Stimulated activated naive CD8-positive, alpha-beta T cell treated with anti-CD3 and anti-CD28 coated beads, Interleukin-15, amount 100 ng/mL, for 72 hours (primary cell): ENCODE measurements around the gene DAP.

ENCODE experiments used
- ATAC-seq: fragments of 150-1000 bp; cut with Tn5 transposase; 2 replicates; pipeline ENCODE4 v1.10.0; 2021; ENCODE audit warnings: mild to moderate bottlenecking, moderate library complexity
- DNase-seq, 2 donors: peaks; one replicate each; pipeline ENCODE4 v3.0.0; 2021 to 2022
- H3K27ac Mint-ChIP-seq, 2 donors: one replicate each; pipeline ENCODE4 v1.8.0; 2022; ENCODE audit warnings: mild to moderate bottlenecking in 2 of 2, mixed read lengths in 2 of 2, moderate library complexity in 2 of 2
- H3K27me3 Mint-ChIP-seq: one replicate; pipeline ENCODE4 v1.8.0; 2022; ENCODE audit warnings: mixed read lengths
- H3K4me1 Mint-ChIP-seq: one replicate; pipeline ENCODE4 v1.8.0; 2022; ENCODE audit warnings: mild to moderate bottlenecking, mixed read lengths
- H3K4me3 Mint-ChIP-seq, 2 donors: one replicate each; pipeline ENCODE4 v1.8.0; 2022; ENCODE audit warnings: mild to moderate bottlenecking in 2 of 2, mixed read lengths in 2 of 2, moderate library complexity in 1 of 2
- H3K9me3 Mint-ChIP-seq, 2 donors: one replicate each; pipeline ENCODE4 v1.8.0; 2022; ENCODE audit warnings: mixed read lengths in 2 of 2

DAP gene

DNA sequence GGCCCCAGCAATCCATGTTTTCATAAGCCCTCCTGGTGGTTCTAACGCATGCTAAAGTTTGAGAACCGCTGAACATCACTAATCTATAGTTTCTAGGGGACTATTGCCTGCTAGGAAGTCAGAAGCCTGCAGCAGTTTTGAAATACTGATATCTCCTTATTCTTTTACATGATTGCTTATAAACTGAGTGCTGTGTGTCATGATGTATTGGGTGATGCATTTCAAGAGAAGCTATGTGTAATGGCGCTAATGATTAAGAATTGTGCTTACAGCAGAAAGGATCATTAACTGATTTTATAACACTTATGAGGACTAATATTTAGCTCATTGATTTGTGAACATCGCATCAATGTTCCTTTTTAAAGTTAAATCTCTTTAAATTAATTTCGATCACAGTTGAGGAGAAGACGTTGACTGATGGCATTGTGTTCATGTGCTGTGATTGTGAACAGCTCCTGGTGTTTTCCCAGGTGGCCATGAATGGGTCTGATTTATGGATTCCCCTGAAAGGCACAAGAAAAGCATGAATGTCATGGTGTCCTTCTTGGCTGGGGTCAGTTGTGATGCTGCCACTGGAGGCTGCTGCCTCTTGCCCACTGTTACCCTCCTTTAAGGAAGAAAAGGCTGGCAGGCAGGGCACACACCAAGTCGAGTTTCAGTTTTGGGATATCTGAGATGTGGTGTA, 12.0 kb upstream of the DAP start:
- H3K27ac Mint-ChIP-seq = peak overlapping the region in 1 of 2 donors; percentile 33
- no peaks in the 10 kb centered on the region for H3K27me3 Mint-ChIP-seq
- no peaks in the 10 kb centered on the region for H3K9me3 Mint-ChIP-seq
- no peak for DNase-seq
- no peaks in the 10 kb centered on the region for H3K4me1 Mint-ChIP-seq
- no peak overlapping the region for H3K4me3 Mint-ChIP-seq
- ATAC-seq = no peak

DNA sequence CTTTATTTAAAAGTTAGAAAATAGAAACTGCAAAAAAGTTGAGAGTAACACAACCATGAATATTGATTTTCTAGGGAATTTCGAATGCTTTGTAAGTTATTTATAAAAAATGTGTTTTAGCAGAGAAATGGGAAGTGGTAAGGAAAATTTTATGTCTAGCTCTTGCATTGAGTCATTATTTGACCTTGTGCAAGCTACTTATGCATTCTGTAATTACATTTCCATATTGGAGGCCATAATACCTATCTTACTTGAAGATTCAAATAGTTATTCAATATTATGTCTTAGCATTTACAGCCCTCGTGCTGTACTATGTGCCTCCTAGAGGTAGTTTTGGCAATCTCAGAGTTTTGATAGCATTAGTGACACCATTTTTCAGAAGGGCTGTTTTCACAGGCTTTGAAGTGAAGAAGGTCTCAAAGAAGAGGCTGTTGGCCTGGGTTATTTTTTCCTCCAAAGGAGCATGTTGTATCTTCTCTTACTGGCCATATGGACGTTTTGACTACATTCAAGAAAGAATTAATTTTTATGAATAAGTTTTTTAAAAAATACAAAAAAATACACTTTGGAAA, 7.4 kb upstream of the DAP start:
- DNase-seq (no peak), ATAC-seq (no peak)
- Mint-ChIP-seq H3K27ac (no peak overlapping the region), H3K4me1 (peaks cover 7% of the 10 kb centered on the region), H3K27me3 (no peaks in the 10 kb centered on the region), H3K9me3 (no peaks in the 10 kb centered on the region), H3K4me3 (no peak overlapping the region)

DNA sequence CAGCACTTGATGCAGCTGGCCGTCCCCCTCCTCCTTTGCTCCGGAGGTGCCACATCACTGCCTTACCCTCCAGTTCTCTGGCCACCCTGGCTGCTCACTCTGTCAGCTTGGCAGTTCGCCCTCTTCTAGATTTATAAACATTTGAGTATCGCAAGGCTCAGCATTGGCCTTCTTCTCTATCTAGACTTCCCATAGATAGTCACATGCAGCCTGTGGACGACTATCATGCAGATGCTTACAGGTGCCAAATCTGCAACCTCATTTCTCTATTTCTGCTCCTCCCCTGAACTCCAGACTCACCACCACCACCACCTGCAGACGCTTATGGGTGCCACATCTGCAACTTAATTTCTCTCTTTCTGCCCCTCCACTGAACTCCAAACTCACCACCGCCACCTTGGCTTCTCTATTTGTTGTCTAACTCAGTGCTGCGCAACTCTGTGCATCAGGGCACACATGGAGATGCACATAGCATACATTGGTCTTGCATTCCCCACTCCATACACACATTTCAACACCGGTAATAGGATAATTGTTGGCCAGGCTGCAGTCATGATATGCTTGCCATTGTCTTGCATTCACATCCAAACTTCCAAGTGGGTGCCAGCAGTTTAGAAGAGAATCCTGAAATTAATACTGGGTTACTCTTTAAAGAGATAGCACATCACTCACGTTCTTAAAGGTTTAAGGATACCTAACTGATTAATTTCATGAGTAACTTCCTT, 1.9 kb upstream of the DAP start:
- DNase-seq (no peak), ATAC-seq (no peak)
- H3K9me3 Mint-ChIP-seq = no peaks in the 10 kb centered on the region
- H3K27ac Mint-ChIP-seq = no peak overlapping the region
- peak overlapping the region; percentile 19 to 38 for H3K4me3 Mint-ChIP-seq
- no peaks in the 10 kb centered on the region for H3K27me3 Mint-ChIP-seq
- peaks cover 45% of the 10 kb centered on the region for H3K4me1 Mint-ChIP-seq

DNA sequence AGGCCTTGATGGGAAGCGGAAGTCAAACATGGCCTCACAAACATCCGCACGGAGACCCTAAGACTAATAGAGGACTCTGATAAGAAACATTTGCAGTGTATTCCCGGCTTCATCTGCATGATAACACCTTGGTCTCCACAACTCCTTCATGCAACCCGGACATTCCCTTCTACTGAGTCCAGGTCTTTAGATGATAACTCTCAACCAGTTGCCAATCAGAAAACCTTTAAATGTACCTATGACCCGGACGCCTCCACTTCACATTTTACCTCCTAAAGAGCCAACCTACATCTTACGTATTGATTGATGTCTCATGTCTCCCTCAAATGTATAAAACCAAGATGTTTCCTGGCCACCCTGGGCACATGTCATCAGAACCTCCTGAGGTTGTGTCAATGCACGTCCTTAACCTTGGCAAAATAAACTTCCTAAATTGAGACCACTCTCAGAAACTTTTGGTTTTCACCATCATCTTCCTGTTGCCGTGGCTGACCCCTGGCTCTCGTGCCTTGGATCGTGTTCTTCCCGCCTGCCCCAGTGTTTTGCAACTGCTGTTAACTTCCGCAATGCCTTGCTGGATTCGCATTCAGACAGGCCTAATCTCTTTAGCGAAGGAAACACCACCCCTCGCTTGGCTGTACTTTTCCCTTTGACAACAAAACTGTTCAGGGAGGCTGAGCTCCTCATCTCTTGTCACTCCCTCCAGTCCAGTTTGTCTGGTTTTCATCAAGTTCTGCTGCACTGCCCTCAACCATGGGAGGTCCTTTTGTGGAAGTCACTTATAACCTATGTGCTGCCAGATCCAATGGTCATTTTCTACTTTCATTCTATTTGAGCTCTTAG, 1.1 kb upstream of the DAP start:
- Mint-ChIP-seq H3K27me3 (no peaks in the 10 kb centered on the region), H3K9me3 (no peaks in the 10 kb centered on the region), H3K27ac (peak overlapping the region; percentile 59 to 72), H3K4me3 (peak overlapping the region; percentile 72 to 75), H3K4me1 (peaks cover 53% of the 10 kb centered on the region)
- DNase-seq = no peak
- ATAC-seq = no peak

DNA sequence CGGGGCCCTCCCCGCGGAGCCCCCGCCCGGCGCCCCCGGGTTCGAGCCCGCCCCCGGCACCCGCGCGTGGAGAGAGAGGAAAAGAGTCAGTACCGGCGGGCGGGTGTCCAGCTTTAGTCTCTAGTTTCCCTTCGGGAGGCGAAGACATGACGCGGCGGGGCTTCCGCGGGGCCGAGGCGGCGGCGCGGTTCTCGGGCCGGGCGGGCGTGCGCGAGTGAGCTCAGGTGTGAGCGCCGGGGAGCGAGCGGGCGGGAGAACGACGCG, 181 bp downstream of the DAP start:
- H3K27me3 Mint-ChIP-seq = no peaks in the 10 kb centered on the region
- no peak overlapping the region for H3K27ac Mint-ChIP-seq
- H3K4me3 Mint-ChIP-seq = peak overlapping the region; percentile 75 to 89
- no peak for ATAC-seq
- H3K4me1 Mint-ChIP-seq = peaks cover 66% of the 10 kb centered on the region
- DNase-seq = no peak
- no peaks in the 10 kb centered on the region for H3K9me3 Mint-ChIP-seq

DNA sequence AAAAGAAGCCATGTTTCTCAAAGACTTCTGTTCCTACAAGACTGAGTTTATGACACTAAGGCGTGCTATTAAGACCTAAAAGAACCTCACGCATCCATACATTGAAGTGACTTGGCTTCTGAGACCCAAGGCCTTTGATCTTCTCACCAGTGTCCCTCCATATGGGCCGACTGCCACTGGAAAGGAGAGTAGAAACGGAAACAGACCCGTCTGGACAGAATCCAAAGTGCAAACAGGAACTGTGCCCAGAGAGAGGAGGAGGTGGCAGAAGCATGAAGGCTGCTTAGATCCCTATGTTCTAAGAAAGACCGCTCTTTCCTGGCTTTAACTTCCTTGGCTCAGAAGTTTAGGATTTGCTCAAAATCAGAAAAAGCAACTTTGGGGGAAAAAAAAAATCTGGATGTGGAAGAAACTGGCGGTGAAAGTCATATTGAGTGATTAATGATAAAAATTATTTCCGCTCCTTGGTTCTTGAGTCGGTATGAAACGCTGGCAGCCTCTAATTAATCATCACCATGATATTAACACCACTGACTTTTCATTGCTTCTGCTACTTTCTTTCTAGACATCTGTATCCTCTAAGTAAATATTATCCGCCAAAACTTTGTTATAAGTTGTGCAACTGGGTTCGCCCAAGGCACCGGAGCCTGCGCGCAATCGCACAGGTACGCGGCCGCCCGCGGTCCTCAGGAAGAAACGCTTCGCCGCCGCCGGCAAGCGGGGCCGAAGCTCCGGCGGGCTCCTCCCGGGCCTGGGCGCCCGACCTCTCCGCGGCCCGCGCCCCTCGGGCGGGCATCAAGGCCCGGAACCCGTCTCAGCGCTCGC, 726 bp downstream of the DAP start:
- peak overlapping the region; percentile 87 to 89 for H3K4me3 Mint-ChIP-seq
- no peaks in the 10 kb centered on the region for H3K27me3 Mint-ChIP-seq
- DNase-seq (peak in 1 of 2 donors; percentile 18), ATAC-seq (peak; percentile 49)
- no peaks in the 10 kb centered on the region for H3K9me3 Mint-ChIP-seq
- peaks cover 72% of the 10 kb centered on the region for H3K4me1 Mint-ChIP-seq
- peak overlapping the region; percentile 90 to 92 for H3K27ac Mint-ChIP-seq

DNA sequence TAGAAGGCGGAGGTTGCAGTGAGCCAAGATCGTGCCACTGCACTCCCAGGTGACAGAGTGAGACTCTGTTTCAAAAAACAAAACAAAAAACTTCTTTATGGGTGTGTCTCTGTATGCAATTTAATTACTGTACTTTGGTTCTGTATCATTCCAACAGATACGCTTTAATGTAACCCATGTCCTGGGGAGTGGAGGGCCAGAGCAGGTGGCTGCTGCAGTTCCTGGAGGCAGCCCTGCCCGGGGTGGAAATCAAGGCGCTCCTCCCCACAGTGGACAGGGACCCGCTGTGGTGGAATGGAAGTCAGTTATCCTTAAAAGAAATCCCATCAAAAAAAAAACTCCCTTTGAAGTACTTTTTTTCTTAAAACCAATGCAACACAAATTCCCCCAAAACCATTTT, 1.9 kb downstream of the DAP start:
- Mint-ChIP-seq H3K27me3 (no peaks in the 10 kb centered on the region), H3K9me3 (no peaks in the 10 kb centered on the region), H3K27ac (no peak overlapping the region), H3K4me1 (peaks cover 77% of the 10 kb centered on the region), H3K4me3 (peak overlapping the region; percentile 43 to 87)
- DNase-seq (no peak), ATAC-seq (no peak)

DNA sequence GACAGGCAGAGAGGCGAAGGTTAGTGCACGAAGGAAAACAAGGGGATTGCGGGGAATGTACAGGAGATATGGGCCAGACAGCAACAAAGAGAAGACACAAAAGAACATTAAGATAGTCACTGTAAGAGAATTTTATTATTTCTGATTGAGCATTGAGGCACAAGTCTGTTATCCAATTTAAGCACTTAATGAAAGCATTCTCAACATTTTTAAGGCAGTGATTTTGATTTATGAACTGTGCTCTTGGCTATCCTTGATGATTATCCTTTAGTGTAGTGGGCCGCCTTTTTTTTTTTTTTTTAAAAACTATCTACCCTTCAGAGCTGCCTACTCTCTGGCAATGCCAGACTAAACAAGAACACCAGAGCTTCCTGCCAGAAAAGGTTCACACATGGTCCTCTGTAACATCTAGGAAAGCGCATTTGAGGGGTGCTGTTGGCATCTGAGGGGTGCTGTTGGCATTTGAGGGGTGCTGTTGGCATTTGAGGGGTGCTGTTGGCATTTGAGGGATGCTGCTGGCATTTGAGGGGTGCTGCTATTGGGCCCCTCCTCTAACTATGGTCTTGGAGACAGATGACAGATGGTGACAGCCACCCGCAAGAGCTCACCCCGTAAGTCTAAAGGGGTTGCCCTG, 3.0 kb downstream of the DAP start:
- no peaks in the 10 kb centered on the region for H3K9me3 Mint-ChIP-seq
- no peak for DNase-seq
- ATAC-seq = no peak
- H3K27me3 Mint-ChIP-seq = no peaks in the 10 kb centered on the region
- peaks cover 81% of the 10 kb centered on the region for H3K4me1 Mint-ChIP-seq
- peak overlapping the region in 1 of 2 donors; percentile 4 for H3K4me3 Mint-ChIP-seq
- H3K27ac Mint-ChIP-seq = peak overlapping the region in 1 of 2 donors; percentile 37

DNA sequence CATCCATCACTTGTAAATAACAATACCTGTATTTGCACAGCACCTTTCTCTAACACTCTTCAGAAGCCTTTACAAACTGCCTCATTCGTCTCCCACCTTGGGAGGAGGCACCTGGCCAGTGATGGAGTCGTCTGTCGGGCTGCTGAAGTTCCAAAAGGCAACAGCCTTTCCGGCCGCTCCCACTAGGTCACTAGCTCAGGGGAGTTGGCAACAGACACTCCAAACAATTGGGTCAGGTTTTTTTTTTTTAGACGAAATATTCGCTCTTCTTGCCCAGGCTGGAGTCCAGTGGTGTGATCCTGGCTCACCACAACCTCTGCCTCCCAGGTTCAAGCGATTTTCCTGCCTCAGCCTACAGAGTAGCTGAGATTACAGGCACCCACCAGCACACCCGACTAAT, 4.0 kb downstream of the DAP start:
- Mint-ChIP-seq H3K4me1 (peaks cover 71% of the 10 kb centered on the region), H3K27ac (no peak overlapping the region), H3K4me3 (no peak overlapping the region), H3K9me3 (no peaks in the 10 kb centered on the region), H3K27me3 (no peaks in the 10 kb centered on the region)
- no peak for ATAC-seq
- no peak for DNase-seq

DNA sequence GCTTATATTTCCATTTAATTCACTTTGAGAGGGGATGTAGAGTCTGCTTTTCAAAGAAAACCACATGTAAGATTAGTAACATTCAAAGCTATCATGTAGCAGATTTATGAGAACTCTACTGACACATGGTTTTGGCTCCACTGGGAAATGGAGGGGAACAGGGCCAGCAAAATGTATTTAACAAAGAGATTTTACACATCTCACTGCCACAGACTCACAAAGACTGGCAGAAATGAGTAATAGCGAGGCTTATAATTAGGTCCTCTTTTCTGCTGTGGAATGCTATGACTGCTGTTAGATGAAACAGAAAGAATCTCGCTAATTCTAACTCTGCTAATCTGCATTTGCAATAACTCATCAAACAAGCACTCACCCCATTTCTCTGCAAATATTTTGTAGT, 4.5 kb downstream of the DAP start:
- Mint-ChIP-seq H3K27ac (no peak overlapping the region), H3K9me3 (no peaks in the 10 kb centered on the region), H3K4me3 (no peak overlapping the region), H3K4me1 (peaks cover 67% of the 10 kb centered on the region), H3K27me3 (no peaks in the 10 kb centered on the region)
- DNase-seq (no peak), ATAC-seq (no peak)

DNA sequence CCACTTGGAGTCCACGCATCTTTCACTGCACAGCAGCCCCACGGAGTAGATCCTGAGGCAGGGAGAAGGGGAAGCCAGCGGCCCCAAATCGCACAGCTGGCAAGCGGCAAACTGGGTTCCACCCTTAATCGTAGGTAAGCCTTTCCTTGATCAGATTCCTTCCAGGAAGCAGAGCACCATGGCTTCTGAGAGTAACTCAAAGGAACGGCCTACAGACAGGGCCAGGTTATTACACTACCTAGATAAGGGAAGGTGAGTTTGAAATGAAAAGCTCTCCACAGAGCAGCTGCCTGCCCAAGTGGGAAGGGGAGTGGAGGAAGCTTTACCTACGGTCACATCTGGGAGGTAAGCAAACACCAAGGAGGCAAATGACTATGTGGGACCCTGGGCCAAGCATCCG, 7.9 kb downstream of the DAP start:
- no peak for DNase-seq
- H3K9me3 Mint-ChIP-seq = no peaks in the 10 kb centered on the region
- H3K27ac Mint-ChIP-seq = no peak overlapping the region
- no peaks in the 10 kb centered on the region for H3K27me3 Mint-ChIP-seq
- peaks cover 48% of the 10 kb centered on the region for H3K4me1 Mint-ChIP-seq
- H3K4me3 Mint-ChIP-seq = no peak overlapping the region
- ATAC-seq = no peak

DNA sequence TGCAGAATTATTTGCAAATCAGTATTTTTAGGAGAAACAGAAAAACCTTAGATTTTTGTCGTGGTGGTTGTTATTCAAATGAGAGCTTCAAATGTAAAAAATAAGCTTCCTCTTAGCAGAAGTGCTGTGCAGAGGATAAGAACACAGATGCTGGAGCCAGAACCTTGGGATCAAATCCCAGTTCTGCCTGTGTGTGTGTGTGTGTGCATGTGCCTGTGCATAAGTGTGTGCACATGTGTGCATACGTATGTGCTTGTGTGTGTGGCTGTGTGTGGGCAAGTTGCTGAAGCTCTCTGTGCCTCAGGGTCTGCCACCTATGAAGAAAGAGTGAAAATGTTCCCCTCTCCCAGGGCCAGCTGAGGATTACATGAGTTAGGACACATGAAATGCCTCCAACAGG, 8.6 kb downstream of the DAP start:
- ATAC-seq (no peak), DNase-seq (no peak)
- Mint-ChIP-seq H3K4me3 (no peak overlapping the region), H3K4me1 (peaks cover 45% of the 10 kb centered on the region), H3K27ac (no peak overlapping the region), H3K9me3 (no peaks in the 10 kb centered on the region), H3K27me3 (no peaks in the 10 kb centered on the region)

DNA sequence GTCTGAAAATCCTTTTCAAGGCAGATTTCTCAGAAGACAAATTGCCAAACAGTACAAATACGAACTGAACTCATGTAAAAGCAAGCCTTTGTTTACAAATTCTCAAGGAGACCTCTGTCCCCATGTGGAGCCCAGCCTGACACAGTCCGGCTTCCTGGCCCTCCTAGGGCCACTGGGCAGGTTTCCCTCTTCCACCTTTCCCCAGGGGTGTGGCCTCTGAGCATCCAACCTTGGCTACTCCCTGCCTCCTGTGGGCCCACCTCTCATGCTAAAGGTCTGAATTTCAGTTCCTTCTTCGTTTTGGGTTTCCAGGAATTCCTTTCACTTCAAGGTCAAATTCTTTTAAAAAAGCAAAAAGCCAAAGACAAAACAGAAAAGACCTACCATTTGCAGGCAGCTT, 10.1 kb downstream of the DAP start:
- no peaks in the 10 kb centered on the region for H3K9me3 Mint-ChIP-seq
- ATAC-seq (no peak), DNase-seq (no peak)
- H3K27ac Mint-ChIP-seq = peak overlapping the region in 1 of 2 donors; percentile 19
- no peaks in the 10 kb centered on the region for H3K27me3 Mint-ChIP-seq
- H3K4me3 Mint-ChIP-seq = no peak overlapping the region
- peaks cover 29% of the 10 kb centered on the region for H3K4me1 Mint-ChIP-seq

DNA sequence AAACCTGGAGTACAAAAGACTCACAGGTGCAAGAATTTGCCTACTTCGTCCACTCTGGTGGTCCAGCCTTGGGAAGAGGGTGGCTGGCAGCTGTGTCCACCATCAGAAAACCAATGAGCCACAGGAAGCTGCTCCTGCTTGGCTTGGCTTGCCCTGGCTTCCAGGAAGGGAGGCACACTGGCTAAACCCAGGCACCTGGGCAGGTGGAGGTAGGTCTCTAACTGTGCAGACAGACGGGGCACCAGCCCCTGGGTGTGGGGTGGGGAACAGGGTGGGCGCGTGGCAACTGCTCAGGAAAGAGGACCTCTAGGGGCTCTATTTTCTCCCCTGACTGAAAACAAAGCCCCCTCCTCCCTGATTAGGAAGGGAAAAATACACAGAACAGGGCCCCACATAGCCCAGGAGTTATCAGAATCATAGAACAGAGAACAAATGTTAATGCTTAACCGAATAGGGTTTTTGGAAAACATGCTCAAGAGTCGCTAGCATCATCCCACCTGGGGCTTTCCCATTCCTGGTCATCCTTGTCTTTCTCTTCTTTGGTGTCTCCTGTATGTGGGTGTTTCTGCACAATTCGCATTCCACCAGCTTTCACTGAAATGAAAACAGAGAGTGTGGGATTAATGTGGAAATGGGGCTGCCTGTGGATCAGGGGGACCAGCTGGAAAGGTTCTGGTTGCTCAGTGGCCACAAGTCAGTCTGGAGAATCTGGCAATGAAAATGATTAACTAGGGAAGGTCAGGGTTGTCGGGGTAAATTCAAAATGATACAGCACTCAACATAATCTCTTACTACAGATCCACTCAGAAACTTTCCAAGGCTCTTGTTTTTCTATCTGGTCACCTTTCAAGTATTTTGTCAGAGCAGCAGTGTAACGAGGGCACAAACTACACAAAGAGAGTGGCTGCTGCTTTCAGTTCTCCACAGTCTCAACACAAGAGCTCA, 13.1 kb downstream of the DAP start:
- Mint-ChIP-seq H3K27me3 (no peaks in the 10 kb centered on the region), H3K4me1 (peaks cover 6% of the 10 kb centered on the region), H3K4me3 (no peak overlapping the region), H3K9me3 (no peaks in the 10 kb centered on the region), H3K27ac (peak overlapping the region in 1 of 2 donors; percentile 16)
- no peak for DNase-seq
- peak; percentile 40 for ATAC-seq
